IMR-90 (cell line): ENCODE results near the gene NFASC.

Experiments used
- ELK1 ChIP-seq: fragments of 150-350 bp; IDR thresholded peaks from 2 replicates; pipeline ENCODE4 v1.6.1; 2016; ENCODE audit warnings: low read depth, mild to moderate bottlenecking, low read length, moderate library complexity, borderline replicate concordance
- POLR2A ChIP-seq: IDR thresholded peaks from 2 replicates; pipeline ENCODE4 v1.6.1; 2012; ENCODE audit warnings: mild to moderate bottlenecking, low read depth, low read length
- RFX5 ChIP-seq: IDR thresholded peaks from 2 replicates; pipeline ENCODE4 v1.8.0; 2012; ENCODE audit warnings: low read depth, mild to moderate bottlenecking, low read length, moderate library complexity
- SMC3 ChIP-seq: fragments of 150-350 bp; IDR thresholded peaks from 2 replicates; pipeline ENCODE4 v1.6.1; 2016; ENCODE audit warnings: low read depth, mild to moderate bottlenecking, antibody characterized with exemption, low read length, moderate library complexity
- TF ChIP-seq, protein P1 (sequence below): conservative IDR thresholded peaks from 2 replicates; pipeline ENCODE4 v1.5.1; 2012; ENCODE audit warnings: mild to moderate bottlenecking, low read depth, low read length, improper control_type of control experiment

DNA sequence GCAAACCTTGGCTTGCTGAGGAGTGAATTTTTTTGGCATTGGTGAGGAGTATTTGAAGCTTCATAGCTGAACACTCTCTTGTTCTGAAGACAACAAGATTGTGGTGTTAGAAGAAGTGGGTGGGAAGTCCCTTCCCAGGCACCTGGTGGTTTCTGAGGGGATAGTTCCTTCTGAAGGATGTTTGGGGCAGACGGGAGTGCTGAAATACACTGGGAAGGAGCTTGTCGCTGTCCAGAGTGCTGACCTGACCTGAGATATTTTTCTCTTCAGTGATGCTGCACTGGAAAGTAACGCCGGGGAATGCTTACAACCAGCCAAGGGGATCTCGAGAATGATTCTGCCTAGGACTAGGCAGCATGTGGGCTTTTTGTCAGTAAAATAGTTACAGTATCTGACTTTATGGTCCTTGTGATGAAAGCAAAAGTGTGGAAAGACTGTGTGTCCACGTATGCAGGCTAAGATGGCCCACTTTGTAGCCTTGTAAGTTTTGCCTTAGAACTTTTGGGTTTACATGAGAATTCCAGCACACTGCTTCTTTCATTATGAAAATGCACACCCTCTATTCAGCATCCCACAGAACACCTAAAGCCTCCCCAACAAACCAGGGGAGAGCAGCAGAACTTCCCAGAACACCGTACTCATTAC, 33.1 kb upstream of the NFASC start:
- TF ChIP-seq, protein P1, sequence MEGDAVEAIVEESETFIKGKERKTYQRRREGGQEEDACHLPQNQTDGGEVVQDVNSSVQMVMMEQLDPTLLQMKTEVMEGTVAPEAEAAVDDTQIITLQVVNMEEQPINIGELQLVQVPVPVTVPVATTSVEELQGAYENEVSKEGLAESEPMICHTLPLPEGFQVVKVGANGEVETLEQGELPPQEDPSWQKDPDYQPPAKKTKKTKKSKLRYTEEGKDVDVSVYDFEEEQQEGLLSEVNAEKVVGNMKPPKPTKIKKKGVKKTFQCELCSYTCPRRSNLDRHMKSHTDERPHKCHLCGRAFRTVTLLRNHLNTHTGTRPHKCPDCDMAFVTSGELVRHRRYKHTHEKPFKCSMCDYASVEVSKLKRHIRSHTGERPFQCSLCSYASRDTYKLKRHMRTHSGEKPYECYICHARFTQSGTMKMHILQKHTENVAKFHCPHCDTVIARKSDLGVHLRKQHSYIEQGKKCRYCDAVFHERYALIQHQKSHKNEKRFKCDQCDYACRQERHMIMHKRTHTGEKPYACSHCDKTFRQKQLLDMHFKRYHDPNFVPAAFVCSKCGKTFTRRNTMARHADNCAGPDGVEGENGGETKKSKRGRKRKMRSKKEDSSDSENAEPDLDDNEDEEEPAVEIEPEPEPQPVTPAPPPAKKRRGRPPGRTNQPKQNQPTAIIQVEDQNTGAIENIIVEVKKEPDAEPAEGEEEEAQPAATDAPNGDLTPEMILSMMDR = no peak
- no peak for TF ChIP-seq SMC3
- TF ChIP-seq POLR2A = no peak
- no peak for TF ChIP-seq RFX5
- TF ChIP-seq ELK1 = no peak
